Measurements from ENCODE around the gene OPN1MW2. TPM values are rescaled to one million over a fixed set of nuclear protein-coding genes. Genes with fewer than 3 reads are reported as not detected.
"Not testable (repeated sequence)": the region's sequence is repeated elsewhere in the genome, so short reads cannot be mapped to it uniquely, and the experiment has no call there.

OPN1MW2 gene
- total RNA-seq, 2 experiments from 2014 or later = not detected

DNA sequence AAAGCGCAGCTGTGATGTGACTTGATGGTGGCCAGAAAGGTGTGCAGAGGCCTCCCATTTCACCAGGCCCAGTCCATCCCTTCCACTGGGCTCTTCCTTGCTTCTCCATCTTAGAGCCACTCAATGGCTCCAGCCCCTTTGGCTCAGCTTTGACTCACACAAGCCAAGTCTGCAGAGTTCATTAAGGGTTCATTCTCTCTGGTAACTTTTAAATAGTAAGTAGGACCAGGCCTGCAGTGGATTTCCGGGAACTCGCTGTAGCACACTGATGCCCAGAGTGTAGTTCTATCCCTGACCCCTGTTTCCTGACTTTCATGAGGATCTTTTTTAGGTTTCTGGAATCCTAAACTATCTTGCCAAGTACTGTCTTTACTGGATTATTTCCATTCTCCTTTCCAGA lies 11.9 kb downstream of the OPN1MW2 start:
- POLR2A ChIA-PET = not testable (repeated sequence)

GRCh38 chrX:154233620-154234019 lies 14.1 kb downstream of the OPN1MW2 start:
- POLR2A ChIA-PET; H3K4me3 Mint-ChIP-seq; CTCF ChIA-PET; H3K4me1 Mint-ChIP-seq (ENCODE audit: low read depth); H3K27me3 Mint-ChIP-seq (ENCODE audit: low read depth); DNase-seq; H3K36me3 Mint-ChIP-seq (ENCODE audit: low read depth); H3K27ac Mint-ChIP-seq; H3K9me3 Mint-ChIP-seq (ENCODE audit: insufficient read depth); ATAC-seq: not testable (repeated sequence)

More for the DNA sequence above, 11.9 kb downstream of the OPN1MW2 start:
- H3K4me3 Mint-ChIP-seq; CTCF ChIA-PET; H3K27me3 Mint-ChIP-seq (ENCODE audit: low read depth); ATAC-seq; H3K36me3 Mint-ChIP-seq (ENCODE audit: low read depth); H3K9me3 Mint-ChIP-seq (ENCODE audit: insufficient read depth); DNase-seq; H3K27ac Mint-ChIP-seq; H3K4me1 Mint-ChIP-seq (ENCODE audit: low read depth): not testable (repeated sequence)

GRCh38 chrX:154238939-154239559 lies 19.5 kb downstream of the OPN1MW2 start:
- H3K4me1 Mint-ChIP-seq (ENCODE audit: low read depth); DNase-seq; H3K36me3 Mint-ChIP-seq (ENCODE audit: low read depth); POLR2A ChIA-PET; H3K4me3 Mint-ChIP-seq; ATAC-seq; H3K9me3 Mint-ChIP-seq (ENCODE audit: insufficient read depth); H3K27ac Mint-ChIP-seq; CTCF ChIA-PET; H3K27me3 Mint-ChIP-seq (ENCODE audit: low read depth): not testable (repeated sequence)

DNA sequence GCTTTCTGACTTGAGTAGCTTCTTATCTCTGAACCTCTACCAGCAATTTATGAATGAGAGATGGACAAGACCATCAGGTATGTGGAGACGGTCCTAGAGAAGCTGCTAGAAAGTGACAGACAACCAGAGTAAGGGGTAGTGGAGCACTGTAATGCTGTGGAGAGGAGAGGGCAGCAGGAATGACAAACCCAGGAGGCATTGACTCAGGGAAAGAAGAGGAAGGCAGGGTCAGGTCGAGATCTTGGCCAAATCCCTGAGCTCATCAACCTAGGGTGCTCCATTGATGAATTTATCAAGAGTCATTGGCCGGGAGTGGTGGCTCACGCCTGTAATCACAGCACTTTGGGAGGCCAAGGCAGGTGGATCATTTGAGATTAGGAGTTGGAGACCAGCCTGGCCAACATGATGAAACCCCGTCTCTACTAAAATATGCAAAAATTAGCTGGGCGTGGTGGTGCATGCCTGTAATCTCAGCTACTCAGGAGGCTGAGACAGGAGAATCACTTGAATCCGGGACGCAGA lies 20.5 kb downstream of the OPN1MW2 start:
- CTCF ChIA-PET; H3K4me3 Mint-ChIP-seq; ATAC-seq; H3K4me1 Mint-ChIP-seq (ENCODE audit: low read depth); H3K36me3 Mint-ChIP-seq (ENCODE audit: low read depth); DNase-seq; H3K9me3 Mint-ChIP-seq (ENCODE audit: insufficient read depth); H3K27me3 Mint-ChIP-seq (ENCODE audit: low read depth); H3K27ac Mint-ChIP-seq; POLR2A ChIA-PET: not testable (repeated sequence)

DNA sequence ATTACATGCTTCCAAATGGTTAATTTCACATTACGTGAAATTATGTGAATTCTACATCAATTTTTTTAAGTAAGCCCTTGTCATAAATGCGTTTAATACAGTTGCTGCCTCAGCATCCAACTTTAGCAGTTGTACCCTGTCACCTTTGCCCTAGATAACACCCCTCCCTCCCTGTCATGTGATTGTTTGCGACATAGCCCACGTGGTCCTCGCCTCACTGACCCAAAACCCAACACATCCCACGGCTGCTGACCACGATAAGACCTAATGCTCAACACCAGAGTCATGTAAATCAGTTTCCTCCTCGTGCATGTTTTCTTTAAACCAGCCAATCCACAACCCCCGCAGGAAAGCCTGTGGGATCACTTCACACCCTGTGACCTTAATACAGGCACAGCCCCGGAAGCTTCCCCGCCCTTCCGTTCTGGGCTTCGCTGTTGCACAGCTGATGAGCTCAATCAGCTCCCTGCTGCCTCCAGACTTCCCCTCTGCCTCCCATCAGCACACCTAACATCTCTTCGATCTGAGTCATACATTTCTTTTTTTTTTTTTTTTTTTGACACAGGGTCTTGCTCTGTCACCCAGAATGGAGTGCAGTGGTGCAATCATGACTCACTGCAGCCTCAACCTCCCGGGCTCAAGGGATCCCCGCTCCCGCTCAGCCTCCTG lies 28.0 kb downstream of the OPN1MW2 start:
- peak overlapping the region; percentile 61 for H3K27ac Mint-ChIP-seq
- POLR2A ChIA-PET; CTCF ChIA-PET; H3K27me3 Mint-ChIP-seq (ENCODE audit: low read depth); H3K9me3 Mint-ChIP-seq (ENCODE audit: insufficient read depth); H3K4me1 Mint-ChIP-seq (ENCODE audit: low read depth); H3K36me3 Mint-ChIP-seq (ENCODE audit: low read depth); H3K4me3 Mint-ChIP-seq; DNase-seq: not testable (repeated sequence)
- peak; percentile 99 for ATAC-seq

DNA sequence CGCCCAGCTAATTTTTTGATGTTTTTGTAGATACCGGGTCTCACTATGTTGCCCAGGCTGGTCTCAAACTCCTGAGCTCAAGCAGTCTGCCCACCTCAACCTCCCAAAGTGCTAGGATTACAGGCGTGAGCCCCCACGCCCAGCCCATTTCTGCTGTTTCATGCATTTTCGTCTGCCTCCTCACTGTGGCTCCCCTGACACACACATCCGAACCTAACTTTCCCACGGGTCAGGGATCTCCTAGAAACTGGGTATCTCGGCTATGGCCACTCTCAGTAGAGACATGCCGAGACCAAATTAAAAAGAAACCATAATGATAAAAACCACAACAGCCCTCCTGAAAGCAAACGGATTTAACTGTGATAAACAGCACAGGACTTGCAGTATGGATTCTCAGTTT lies 28.5 kb downstream of the OPN1MW2 start:
- DNase-seq; CTCF ChIA-PET; H3K4me1 Mint-ChIP-seq (ENCODE audit: low read depth); H3K4me3 Mint-ChIP-seq; POLR2A ChIA-PET; H3K27ac Mint-ChIP-seq; H3K36me3 Mint-ChIP-seq (ENCODE audit: low read depth); H3K27me3 Mint-ChIP-seq (ENCODE audit: low read depth); H3K9me3 Mint-ChIP-seq (ENCODE audit: insufficient read depth): not testable (repeated sequence)
- ATAC-seq = peak; percentile 3

DNA sequence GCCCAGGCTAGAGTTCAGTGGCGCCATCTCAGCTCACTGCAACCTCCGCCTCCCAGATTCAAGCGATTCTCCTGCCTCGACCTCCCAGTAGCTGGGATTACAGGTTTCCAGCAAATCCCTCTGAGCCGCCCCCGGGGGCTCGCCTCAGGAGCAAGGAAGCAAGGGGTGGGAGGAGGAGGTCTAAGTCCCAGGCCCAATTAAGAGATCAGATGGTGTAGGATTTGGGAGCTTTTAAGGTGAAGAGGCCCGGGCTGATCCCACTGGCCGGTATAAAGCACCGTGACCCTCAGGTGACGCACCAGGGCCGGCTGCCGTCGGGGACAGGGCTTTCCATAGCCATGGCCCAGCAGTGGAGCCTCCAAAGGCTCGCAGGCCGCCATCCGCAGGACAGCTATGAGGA lies 37.7 kb downstream of the OPN1MW2 start, which contains the start of gene OPN1MW3:
Gene OPN1MW3, plus strand, starts transcription at position 301 of the 400 bp plus-strand sequence. Its CDS starts 38 bp downstream, at position 339.
- H3K9me3 Mint-ChIP-seq (ENCODE audit: insufficient read depth); ATAC-seq; H3K4me1 Mint-ChIP-seq (ENCODE audit: low read depth); DNase-seq; H3K27ac Mint-ChIP-seq; H3K4me3 Mint-ChIP-seq; POLR2A ChIA-PET; CTCF ChIA-PET; H3K36me3 Mint-ChIP-seq (ENCODE audit: low read depth); H3K27me3 Mint-ChIP-seq (ENCODE audit: low read depth): not testable (repeated sequence)

DNA sequence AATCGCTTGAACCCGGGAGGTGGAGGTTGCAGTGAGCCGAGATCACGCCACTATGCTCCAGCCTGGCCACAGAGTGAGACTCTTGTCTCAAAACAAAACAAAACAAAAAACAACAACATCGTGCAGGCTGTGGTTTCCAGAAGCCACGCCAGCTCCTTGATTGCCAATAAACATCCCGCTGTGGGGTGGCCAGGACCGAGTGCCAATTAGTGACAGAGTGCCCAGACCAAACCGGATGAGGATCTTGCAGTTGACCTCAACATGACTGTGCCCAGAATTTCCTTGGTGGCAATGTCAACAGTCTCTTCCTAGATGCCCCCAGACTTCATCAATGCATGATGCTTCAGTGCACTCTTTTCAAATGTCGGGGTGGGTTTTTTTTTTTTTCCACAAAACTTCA lies 39.2 kb downstream of the OPN1MW2 start:
- DNase-seq; H3K4me3 Mint-ChIP-seq; H3K36me3 Mint-ChIP-seq (ENCODE audit: low read depth); POLR2A ChIA-PET; CTCF ChIA-PET; ATAC-seq; H3K4me1 Mint-ChIP-seq (ENCODE audit: low read depth); H3K9me3 Mint-ChIP-seq (ENCODE audit: insufficient read depth); H3K27ac Mint-ChIP-seq; H3K27me3 Mint-ChIP-seq (ENCODE audit: low read depth): not testable (repeated sequence)

DNA sequence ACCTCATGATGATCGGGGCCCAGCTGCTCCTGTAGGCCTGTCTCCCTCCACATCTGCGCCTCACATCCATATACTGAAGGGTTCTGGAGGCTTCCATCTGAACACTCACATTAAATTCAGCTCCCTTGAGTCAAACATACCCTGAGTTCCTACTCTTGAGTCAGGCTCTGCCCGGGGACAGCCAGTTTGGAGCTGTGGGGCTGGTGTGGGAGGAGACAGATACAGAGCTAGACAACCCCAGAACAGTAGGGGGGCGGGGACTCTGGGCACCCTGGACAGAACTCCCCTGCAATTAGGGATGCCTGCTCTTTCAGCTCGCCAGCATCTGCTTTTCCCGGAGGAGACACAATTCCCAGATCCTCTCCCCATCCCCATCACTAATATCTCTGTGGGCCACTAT lies 43.5 kb downstream of the OPN1MW2 start:
- ATAC-seq; H3K4me3 Mint-ChIP-seq; POLR2A ChIA-PET; DNase-seq; CTCF ChIA-PET; H3K36me3 Mint-ChIP-seq (ENCODE audit: low read depth); H3K4me1 Mint-ChIP-seq (ENCODE audit: low read depth); H3K27ac Mint-ChIP-seq; H3K9me3 Mint-ChIP-seq (ENCODE audit: insufficient read depth); H3K27me3 Mint-ChIP-seq (ENCODE audit: low read depth): not testable (repeated sequence)

GRCh38 chrX:154269245-154269644 lies 49.7 kb downstream of the OPN1MW2 start:
- CTCF ChIA-PET; ATAC-seq; H3K27ac Mint-ChIP-seq; DNase-seq; H3K9me3 Mint-ChIP-seq (ENCODE audit: insufficient read depth); H3K27me3 Mint-ChIP-seq (ENCODE audit: low read depth); H3K4me1 Mint-ChIP-seq (ENCODE audit: low read depth); H3K4me3 Mint-ChIP-seq; H3K36me3 Mint-ChIP-seq (ENCODE audit: low read depth); POLR2A ChIA-PET: not testable (repeated sequence)

Data from activated CD8-positive, alpha-beta T cell treated with anti-CD3 and anti-CD28 coated beads, Interleukin-2, amount 10 ng/mL, durations not matched to agents 7 days and 5 days (primary cell).